Naive B cell (primary cell): Measurements from ENCODE around the gene PHTF1. TPM values are rescaled to one million over a fixed set of nuclear protein-coding genes. Genes with fewer than 3 reads are reported as not detected.
"Not testable (repeated sequence)": the region's sequence is repeated elsewhere in the genome, so short reads cannot be mapped to it uniquely, and the experiment has no call there.

Source experiments
- ATAC-seq, 2 donors: fragments of 150-1000 bp; cut with Tn5 transposase; 2 replicates each; pipeline ENCODE4 v1.10.0; 2021; ENCODE audit warnings: low read depth in 2 of 2, mild to moderate bottlenecking in 2 of 2, moderate library complexity in 2 of 2
- DNase-seq: peaks from one replicate; pipeline ENCODE4 v3.0.0; 2022
- H3K27ac Mint-ChIP-seq, 6 donors: one replicate each; pipeline ENCODE4 v1.8.0; 2020 to 2022; ENCODE audit warnings: mild to moderate bottlenecking in 6 of 6, mixed read lengths in 6 of 6, moderate library complexity in 5 of 6, inconsistent platforms in 2 of 6
- H3K27me3 Mint-ChIP-seq, 3 donors: one replicate each; pipeline ENCODE4 v1.8.0; 2021 to 2022; ENCODE audit warnings: mixed read lengths in 3 of 3, mild to moderate bottlenecking in 1 of 3
- H3K36me3 Mint-ChIP-seq, 2 donors: one replicate each; pipeline ENCODE4 v1.8.0; 2020 to 2022; ENCODE audit warnings: mixed read lengths in 2 of 2, inconsistent platforms in 1 of 2, mild to moderate bottlenecking in 1 of 2
- H3K4me1 Mint-ChIP-seq, 3 donors: one replicate each; pipeline ENCODE4 v1.8.0; 2020 to 2022; ENCODE audit warnings: mixed read lengths in 3 of 3, inconsistent platforms in 1 of 3, mild to moderate bottlenecking in 1 of 3, moderate library complexity in 1 of 3
- H3K4me3 Mint-ChIP-seq, 8 donors: one replicate each; pipeline ENCODE4 v1.8.0; 2020 to 2022; ENCODE audit warnings: mild to moderate bottlenecking in 8 of 8, mixed read lengths in 8 of 8, moderate library complexity in 8 of 8, inconsistent platforms in 2 of 8
- H3K9me3 Mint-ChIP-seq, 7 donors: one replicate each; pipeline ENCODE4 v1.8.0; 2020 to 2022; ENCODE audit warnings: mixed read lengths in 7 of 7, mild to moderate bottlenecking in 5 of 7, inconsistent platforms in 2 of 7, moderate library complexity in 1 of 7
- polyA plus RNA-seq, 6 donors: library from polyadenylated mRNA; unstranded; fragments of 300-500 nt; fragmentation: Illumina TruSeq; gene quantifications; one replicate each; pipeline ENCODE4 v1.2.3, GENCODE V29; 2021; ENCODE audit warnings: low read depth in 6 of 6

Gene PHTF1
- polyA plus RNA-seq, 6 donors from 2014 or later: 6.7 to 13.4 (median 9.6) TPM

DNA sequence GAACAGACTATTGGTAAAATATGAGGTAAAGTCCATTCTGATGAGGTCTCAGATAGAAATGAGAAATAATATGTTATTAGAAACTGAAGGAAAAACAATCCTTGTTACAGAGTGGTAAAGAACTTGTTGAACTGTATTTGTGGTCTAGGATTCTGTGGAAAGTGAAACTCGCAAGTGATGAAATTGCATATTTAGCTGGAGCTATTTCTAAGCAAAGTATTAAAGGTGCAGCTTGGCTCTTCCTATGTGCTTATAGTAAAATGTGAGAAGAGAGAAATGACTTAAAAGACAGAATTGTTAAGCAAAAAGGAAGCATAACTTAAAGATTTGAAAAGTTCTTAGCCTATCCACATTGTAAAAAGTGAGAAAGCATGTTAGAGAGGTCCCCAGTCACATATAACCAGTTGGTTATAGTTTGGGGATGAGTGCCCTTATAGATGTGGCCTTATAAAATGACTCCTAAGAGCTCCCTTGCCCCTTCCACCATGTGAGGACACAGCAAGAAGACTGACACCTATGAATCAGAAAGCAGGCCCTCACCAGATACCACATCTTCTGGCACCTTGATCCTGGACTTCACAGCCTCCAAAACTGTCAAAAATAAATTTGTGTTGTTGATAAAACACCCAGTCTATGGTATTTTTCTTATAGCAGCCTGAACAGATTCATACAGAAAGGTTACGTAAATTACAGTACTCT, 24.8 kb downstream of the PHTF1 start:
- no peak overlapping the region for H3K4me3 Mint-ChIP-seq
- ATAC-seq (no peak), DNase-seq (no peak)
- H3K9me3 Mint-ChIP-seq: no peaks in the 10 kb centered on the region
- H3K27me3 Mint-ChIP-seq: no peaks in the 10 kb centered on the region
- peaks cover 5 to 11% of the 10 kb centered on the region in 2 donors for H3K36me3 Mint-ChIP-seq
- H3K27ac Mint-ChIP-seq: no peak overlapping the region
- H3K4me1 Mint-ChIP-seq: no peaks in the 10 kb centered on the region

DNA sequence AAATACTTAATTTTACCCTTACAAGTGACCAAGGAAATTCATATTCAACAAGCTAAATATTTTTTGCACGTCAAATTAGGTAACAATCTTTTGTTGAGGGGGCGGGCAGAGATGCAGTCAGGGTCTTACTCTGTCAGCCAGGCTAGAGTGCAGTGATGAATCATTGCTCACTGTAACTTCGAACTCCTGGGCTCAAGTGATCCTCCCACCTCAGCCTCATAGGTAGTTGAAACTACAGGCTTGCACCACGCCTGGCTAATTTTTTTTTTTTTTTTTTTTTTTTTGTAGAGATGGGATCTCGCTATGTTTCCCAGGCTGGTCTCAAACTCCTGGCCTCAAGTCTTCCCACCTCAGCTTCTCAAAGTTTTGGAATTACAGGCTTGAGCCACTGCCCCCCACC, 26.5 kb downstream of the PHTF1 start:
- ATAC-seq (no peak), DNase-seq (no peak)
- H3K27ac Mint-ChIP-seq: no peak overlapping the region
- no peak overlapping the region for H3K4me3 Mint-ChIP-seq
- H3K27me3 Mint-ChIP-seq: no peaks in the 10 kb centered on the region
- H3K9me3 Mint-ChIP-seq: peaks cover 0 to 2% (median 0%) of the 10 kb centered on the region in 7 donors
- H3K36me3 Mint-ChIP-seq: peaks cover 10 to 11% of the 10 kb centered on the region in 2 donors
- no peaks in the 10 kb centered on the region for H3K4me1 Mint-ChIP-seq

DNA sequence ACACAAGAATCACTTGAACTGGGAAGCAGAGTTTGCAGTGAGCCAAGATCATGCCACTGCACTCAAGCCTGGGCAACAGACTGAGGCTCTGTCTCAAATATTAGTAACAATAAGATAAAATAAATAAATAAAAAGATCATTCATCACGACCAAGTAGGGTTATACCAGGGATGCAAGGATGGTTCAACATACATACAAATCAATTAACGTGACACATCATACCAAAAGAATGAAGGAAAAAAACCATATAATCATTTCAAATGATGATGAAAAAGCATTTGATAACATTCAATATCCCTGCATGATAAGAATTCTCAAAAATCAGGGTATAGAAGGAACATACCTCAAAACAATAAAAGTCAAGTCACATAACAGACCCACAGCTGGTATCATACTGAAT, 38.3 kb downstream of the PHTF1 start:
- H3K36me3 Mint-ChIP-seq: peaks cover 37 to 46% of the 10 kb centered on the region in 2 donors
- no peaks in the 10 kb centered on the region for H3K27me3 Mint-ChIP-seq
- no peaks in the 10 kb centered on the region for H3K4me1 Mint-ChIP-seq
- ATAC-seq: no peak
- H3K9me3 Mint-ChIP-seq: peaks cover 8 to 31% (median 17%) of the 10 kb centered on the region in 7 donors
- H3K27ac Mint-ChIP-seq: no peak overlapping the region
- DNase-seq: no peak
- no peak overlapping the region for H3K4me3 Mint-ChIP-seq

DNA sequence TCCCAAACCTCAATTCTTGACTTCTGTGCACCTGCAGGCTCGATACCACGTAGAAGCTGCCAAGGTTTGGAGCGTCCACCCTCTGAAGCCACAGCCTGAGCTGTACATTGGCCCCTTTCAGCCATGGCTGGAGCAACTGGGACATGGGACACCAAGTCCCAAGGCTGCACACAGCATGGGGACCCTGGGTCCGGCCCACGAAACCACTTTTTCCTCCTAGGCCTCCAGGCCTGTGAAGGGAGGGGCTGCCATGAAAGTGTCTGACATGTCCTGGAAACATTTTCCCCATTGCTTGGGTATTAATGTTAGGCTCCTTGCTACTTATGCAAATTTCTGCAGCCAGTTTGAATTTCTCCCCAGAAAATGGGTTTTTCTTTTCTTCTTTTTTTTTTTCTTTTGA, 40.7 kb downstream of the PHTF1 start:
- not testable (repeated sequence) for H3K4me1 Mint-ChIP-seq, H3K4me3 Mint-ChIP-seq, DNase-seq, ATAC-seq, H3K27me3 Mint-ChIP-seq, H3K27ac Mint-ChIP-seq
- Mint-ChIP-seq H3K36me3 (peaks cover 45 to 49% of the 10 kb centered on the region in 2 donors), H3K9me3 (peaks cover 8 to 31% (median 17%) of the 10 kb centered on the region in 7 donors)

DNA sequence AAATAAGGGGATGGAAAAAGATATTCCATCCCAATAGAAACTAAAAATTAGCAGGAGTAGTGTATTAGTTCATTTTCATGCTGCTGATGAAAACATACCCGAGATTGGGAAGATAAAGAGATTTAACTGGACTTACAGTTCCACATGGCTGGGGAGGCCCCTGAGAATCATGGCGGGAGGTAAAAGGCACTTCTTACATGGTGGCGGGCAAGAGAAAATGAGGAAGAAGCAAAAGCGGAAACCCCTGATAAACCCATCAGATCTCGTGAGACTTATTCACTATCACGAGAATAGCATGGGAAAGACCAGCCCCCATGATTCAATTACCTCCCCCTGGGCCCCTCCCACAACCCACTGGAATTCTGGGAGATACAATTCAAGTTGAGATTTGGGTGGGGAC, 41.8 kb downstream of the PHTF1 start:
- ATAC-seq, H3K27ac Mint-ChIP-seq, H3K4me1 Mint-ChIP-seq, H3K27me3 Mint-ChIP-seq, DNase-seq, H3K4me3 Mint-ChIP-seq: not testable (repeated sequence)
- Mint-ChIP-seq H3K9me3 (peaks cover 8 to 31% (median 17%) of the 10 kb centered on the region in 7 donors), H3K36me3 (peaks cover 49 to 51% of the 10 kb centered on the region in 2 donors)

DNA sequence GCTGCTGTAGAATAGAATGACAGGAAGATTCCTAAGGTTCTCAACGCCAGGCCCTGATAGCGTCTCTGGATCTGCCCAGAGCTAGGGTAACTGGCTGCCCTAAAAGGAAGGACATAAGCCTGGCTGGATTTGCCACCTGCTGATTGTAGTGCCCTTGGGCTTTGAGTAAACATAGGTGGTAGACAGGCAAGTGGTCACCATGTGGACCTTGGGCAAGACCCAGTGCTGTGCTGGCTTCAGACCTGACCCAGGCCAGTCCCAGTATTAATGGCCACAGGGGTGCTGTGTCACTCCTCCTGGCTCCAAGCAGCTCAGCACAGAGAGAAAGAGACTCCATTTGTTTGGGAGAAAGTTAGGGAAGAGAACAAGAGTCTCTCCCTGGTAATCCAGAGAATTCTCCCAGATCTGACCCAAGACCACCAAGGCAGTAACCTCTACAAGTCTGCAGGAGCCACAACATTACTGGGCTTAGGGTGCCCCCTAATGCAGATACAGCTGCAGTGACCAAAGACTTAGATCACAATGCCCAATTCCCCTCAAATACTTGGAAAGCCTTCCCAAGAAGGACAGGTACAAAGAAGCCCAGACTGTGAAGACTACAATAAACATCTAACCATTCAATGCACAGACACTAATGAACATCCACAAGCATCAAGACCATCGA, 44.5 kb downstream of the PHTF1 start:
- ATAC-seq: no peak
- no peaks in the 10 kb centered on the region for H3K27me3 Mint-ChIP-seq
- H3K4me3 Mint-ChIP-seq: no peak overlapping the region
- H3K4me1 Mint-ChIP-seq: no peaks in the 10 kb centered on the region
- H3K9me3 Mint-ChIP-seq: peaks cover 8 to 25% (median 17%) of the 10 kb centered on the region in 7 donors
- H3K27ac Mint-ChIP-seq: peak overlapping the region in 3 of 6 donors; percentile 51 to 87 (median 67)
- peaks cover 39 to 46% of the 10 kb centered on the region in 2 donors for H3K36me3 Mint-ChIP-seq
- DNase-seq: no peak

DNA sequence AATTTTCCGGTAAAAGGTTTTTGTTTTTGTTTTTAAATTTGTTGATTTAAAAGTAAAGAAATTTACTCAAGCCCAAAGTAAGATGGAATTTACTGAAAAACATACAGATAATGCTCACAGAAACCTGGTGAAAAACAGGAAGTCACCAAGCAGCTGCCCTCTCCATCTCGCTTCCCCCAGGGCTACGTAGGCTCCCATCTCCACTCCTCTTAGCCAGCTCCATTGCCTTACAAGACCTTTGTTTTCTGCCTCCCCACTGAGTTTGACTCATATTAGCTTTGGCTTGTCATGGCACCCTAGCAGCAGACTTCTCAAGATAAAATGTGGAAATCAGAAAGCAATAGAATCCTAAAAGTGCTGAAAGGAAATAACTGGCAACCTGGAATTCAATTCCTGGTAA, 57.9 kb downstream of the PHTF1 start:
- DNase-seq (peak; percentile 9), ATAC-seq (peak; percentile 55 to 76)
- Mint-ChIP-seq H3K27ac (peak overlapping the region in 2 of 6 donors; percentile 50 to 61), H3K36me3 (peaks cover 0 to 14% of the 10 kb centered on the region in 2 donors), H3K9me3 (no peaks in the 10 kb centered on the region), H3K27me3 (no peaks in the 10 kb centered on the region), H3K4me3 (peak overlapping the region in 3 of 8 donors; percentile 17 to 37 (median 25)), H3K4me1 (peaks cover 9 to 20% (median 16%) of the 10 kb centered on the region in 3 donors)

DNA sequence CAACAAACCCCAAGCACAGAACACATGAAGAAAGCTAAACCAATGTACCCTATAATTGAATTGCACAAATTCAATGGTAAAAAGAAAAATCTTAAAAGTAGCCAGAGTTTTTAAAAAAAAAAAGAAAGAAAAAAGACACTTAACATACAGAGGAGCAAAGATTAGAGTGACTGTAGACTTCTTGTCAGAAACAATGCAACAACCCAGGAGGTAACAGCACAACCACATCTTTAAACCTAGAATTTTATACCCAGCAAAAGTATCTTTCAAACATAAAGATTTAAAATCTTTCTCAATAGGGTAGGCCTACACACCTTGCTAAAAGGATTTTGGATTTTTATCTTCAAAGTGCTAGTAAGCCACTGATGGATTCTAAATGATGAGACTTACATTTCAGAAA, 64.4 kb downstream of the PHTF1 start:
- Mint-ChIP-seq H3K36me3 (peaks cover 29 to 44% of the 10 kb centered on the region in 2 donors), H3K27ac (peak overlapping the region in 1 of 6 donors; percentile 10), H3K4me1 (peaks cover 14 to 20% (median 18%) of the 10 kb centered on the region in 3 donors), H3K4me3 (no peak overlapping the region), H3K27me3 (no peaks in the 10 kb centered on the region), H3K9me3 (peaks cover 8 to 38% (median 25%) of the 10 kb centered on the region in 7 donors)
- DNase-seq (no peak), ATAC-seq (no peak)

DNA sequence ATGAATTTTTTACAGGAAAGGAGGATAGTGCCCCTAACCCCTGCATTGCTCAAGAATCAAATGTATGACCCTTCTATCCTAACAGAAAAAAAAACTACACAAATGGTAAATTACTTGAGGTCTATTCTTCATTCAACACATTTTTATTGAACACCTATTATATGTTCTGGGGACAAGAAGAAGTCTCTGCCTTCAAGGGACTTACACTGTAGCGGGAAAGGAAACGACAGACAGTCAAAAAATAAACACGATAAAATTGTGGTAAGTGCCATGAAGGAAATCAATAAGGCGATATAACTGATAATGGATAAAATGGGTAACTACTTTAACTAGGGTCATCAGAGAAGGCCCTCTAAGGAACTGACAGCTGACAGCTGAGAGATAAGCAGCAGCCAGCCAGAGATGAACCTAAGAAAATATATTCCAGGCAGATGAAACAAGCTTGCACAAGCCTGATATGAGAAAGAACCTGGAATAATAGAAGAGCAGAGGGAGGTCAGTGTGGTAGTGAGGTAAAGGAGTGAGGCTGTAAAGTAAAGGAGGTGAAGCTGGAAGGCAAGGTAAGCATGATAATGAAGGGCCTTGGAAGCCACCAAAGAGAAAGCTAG, 66.4 kb downstream of the PHTF1 start:
- peaks cover 8 to 38% (median 25%) of the 10 kb centered on the region in 7 donors for H3K9me3 Mint-ChIP-seq
- DNase-seq (no peak), ATAC-seq (no peak)
- peaks cover 29 to 51% of the 10 kb centered on the region in 2 donors for H3K36me3 Mint-ChIP-seq
- H3K4me3 Mint-ChIP-seq: no peak overlapping the region
- H3K27me3 Mint-ChIP-seq: no peaks in the 10 kb centered on the region
- H3K27ac Mint-ChIP-seq: no peak overlapping the region
- H3K4me1 Mint-ChIP-seq: peaks cover 14 to 20% (median 18%) of the 10 kb centered on the region in 3 donors

DNA sequence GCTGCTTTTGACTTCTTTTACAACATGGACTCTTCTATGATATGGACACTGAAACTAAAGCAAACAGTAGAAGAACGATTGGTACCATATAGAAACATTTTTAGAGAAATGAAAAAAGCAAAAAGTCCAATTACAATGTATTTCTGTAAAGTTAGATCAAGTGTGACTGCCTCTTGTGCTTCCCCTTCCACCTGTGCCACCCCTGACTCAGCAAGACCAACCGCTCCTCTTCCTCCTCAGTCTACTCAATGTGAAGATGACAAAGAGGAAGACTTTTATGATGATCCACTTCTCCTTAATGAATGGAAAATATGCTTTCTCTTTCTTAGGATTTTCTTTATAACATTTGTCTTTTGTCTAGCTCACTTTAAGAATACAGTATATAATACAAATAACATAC, 66.9 kb downstream of the PHTF1 start:
- DNase-seq (peak; percentile 5), ATAC-seq (peak; percentile 52 to 81)
- Mint-ChIP-seq H3K4me3 (no peak overlapping the region), H3K36me3 (peaks cover 29 to 45% of the 10 kb centered on the region in 2 donors), H3K27me3 (no peaks in the 10 kb centered on the region), H3K27ac (peak overlapping the region in 1 of 6 donors; percentile 38), H3K4me1 (peaks cover 14 to 20% (median 18%) of the 10 kb centered on the region in 3 donors), H3K9me3 (peaks cover 8 to 38% (median 25%) of the 10 kb centered on the region in 7 donors)

DNA sequence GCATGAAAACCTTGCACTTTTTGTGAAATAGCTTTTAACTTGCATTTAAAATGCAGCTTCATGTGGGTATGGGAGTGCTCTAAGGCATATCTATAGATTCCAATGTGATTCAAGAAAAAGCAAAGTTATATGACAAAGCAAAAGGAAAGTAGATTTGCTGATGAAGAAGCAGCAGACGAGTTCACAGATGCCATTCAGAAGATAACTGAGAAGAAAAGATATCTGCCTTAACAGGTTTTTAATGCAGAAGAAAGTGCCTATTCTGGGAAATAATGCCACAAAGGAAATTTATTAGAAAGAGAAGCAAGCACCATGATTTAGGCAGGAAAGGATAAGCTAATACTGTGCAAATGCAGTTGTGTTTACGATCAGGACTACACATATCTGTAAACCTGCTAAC, 68.1 kb downstream of the PHTF1 start:
- no peak overlapping the region for H3K4me3 Mint-ChIP-seq

DNA sequence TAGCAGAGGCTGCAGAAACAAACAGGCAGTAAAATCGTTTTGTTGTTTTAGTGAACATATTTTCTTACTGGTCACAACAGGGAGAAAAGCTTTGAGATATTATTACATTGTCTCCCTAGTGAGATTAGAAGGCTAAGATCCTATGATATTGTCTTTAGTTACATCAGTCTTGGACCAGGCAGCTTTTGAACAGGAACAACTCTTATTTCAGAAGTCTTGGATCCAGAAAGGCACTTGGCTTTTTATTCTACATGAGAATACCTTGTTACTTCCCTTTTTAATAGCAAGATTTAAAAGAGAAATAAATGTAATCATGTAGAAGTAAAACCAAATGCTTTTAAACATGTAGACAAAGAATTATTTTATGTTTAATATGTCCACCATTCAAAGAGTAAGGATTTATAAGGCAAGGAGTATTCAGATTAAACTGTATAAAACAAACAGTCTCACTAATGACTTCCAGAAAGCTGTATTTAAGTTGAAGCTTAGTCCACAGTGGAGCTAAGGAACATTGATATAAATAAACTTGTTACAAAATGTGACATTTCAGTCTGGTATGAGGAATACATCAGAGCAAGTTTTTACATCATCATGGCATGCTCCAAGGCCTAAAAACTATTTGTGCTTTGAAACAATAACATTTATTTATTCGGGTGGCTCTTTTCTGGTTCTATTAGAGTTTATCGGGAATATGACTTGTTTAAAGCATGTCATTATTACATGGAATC, 72.2 kb downstream of the PHTF1 start:
- H3K36me3 Mint-ChIP-seq: peaks cover 0 to 7% of the 10 kb centered on the region in 2 donors
- H3K4me1 Mint-ChIP-seq: peaks cover 8 to 14% (median 13%) of the 10 kb centered on the region in 3 donors
- H3K27me3 Mint-ChIP-seq: no peaks in the 10 kb centered on the region
- H3K27ac Mint-ChIP-seq: no peak overlapping the region
- ATAC-seq: no peak
- H3K4me3 Mint-ChIP-seq: no peak overlapping the region
- DNase-seq: no peak
- no peaks in the 10 kb centered on the region for H3K9me3 Mint-ChIP-seq

More for the DNA sequence above, 68.1 kb downstream of the PHTF1 start:
- DNase-seq: no peak
- Mint-ChIP-seq H3K27ac (no peak overlapping the region), H3K36me3 (peaks cover 29 to 37% of the 10 kb centered on the region in 2 donors), H3K9me3 (peaks cover 8 to 37% (median 25%) of the 10 kb centered on the region in 7 donors), H3K4me1 (peaks cover 14 to 20% (median 18%) of the 10 kb centered on the region in 3 donors), H3K27me3 (no peaks in the 10 kb centered on the region)
- ATAC-seq: no peak

DNA sequence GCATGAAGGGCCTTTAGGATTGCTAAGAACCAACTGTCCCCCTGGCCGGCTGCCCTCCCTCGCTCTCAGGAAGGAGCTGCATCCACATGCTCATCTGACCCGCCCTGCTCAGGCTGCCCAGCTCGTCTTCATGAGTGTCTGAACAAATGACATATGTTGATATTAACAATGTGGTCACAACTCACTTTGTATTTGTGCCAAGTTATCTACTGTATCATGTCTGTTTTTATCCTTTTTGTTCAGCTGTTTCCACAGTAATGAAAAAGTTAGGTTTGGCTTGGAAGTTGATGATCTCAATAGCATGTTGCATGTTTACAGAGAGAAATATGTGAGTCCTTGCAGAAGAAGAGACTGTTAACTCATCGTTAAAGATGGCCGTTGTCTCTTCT, 75.1 kb downstream of the PHTF1 start:
- no peak for DNase-seq
- no peaks in the 10 kb centered on the region for H3K9me3 Mint-ChIP-seq
- no peaks in the 10 kb centered on the region for H3K4me1 Mint-ChIP-seq

More for the DNA sequence above, 75.1 kb downstream of the PHTF1 start:
- no peak overlapping the region for H3K4me3 Mint-ChIP-seq
- H3K36me3 Mint-ChIP-seq: no peaks in the 10 kb centered on the region
- ATAC-seq: no peak
- peak overlapping the region in 1 of 6 donors; percentile 36 for H3K27ac Mint-ChIP-seq
- H3K27me3 Mint-ChIP-seq: no peaks in the 10 kb centered on the region
